ENCODE results near the gene SCN1B. TPM values are rescaled to one million over a fixed set of nuclear protein-coding genes. Genes with fewer than 3 reads are reported as not detected.

Gene SCN1B
- total RNA-seq, 2 donors from 2014 or later, result 1.4 to 1.5 TPM

GRCh38 chr19:34999498-35000337 lies 30.6 kb upstream of the SCN1B start, which contains the start of gene GRAMD1A:
Gene GRAMD1A (plus strand): TSS chr19:35000323. CDS start chr19:35000479, 156 bp downstream.
- peak within 1 kb of the TSS; percentile 93 for H3K27ac Mint-ChIP-seq
- Histone ChIP-seq H3K36me3 (ENCODE audit: control insufficient read depth, insufficient read depth, low read length) (peaks cover 5% of the 10 kb centered on the region), H3K4me1 (ENCODE audit: control insufficient read depth, insufficient read depth, low read length) (no peaks in the 10 kb centered on the region), H3K27me3 (ENCODE audit: control insufficient read depth, insufficient read depth, low read length, poor library complexity, severe bottlenecking) (no peaks in the 10 kb centered on the region), H3K4me3 (ENCODE audit: low read length) (peak within 1 kb of the TSS; percentile 93), H3K9me3 (ENCODE audit: control insufficient read depth, low read length) (no peaks in the 10 kb centered on the region), H3K27ac (ENCODE audit: low read depth, low read length) (peak within 1 kb of the TSS; percentile 89), H3K9ac (ENCODE audit: extremely low read depth, low read length, poor library complexity, severe bottlenecking) (peak within 1 kb of the TSS; percentile 67)
- H3K4me1 Mint-ChIP-seq, result peaks cover 43% of the 10 kb centered on the region
- WGBS, 2 experiments (ENCODE audit: insufficient coverage in 1 of 2, insufficient read length in 1 of 2), result 4 to 8% methylated on average over 7 to 33 of the region's 45 CpGs
- H3K36me3 Mint-ChIP-seq (ENCODE audit: low read depth), result peaks cover 15% of the 10 kb centered on the region
- TF ChIP-seq CTCF (conservative IDR thresholded peaks at IDR 0.05), result no peak
- H3K9me3 Mint-ChIP-seq, result peaks cover 2% of the 10 kb centered on the region
- peak within 1 kb of the TSS; percentile 85 for H3K4me3 Mint-ChIP-seq
- no peaks in the 10 kb centered on the region for H3K27me3 Mint-ChIP-seq (ENCODE audit: insufficient read depth)
- peak; percentile 93 for DNase-seq

GRCh38 chr19:35000338-35000646 lies 30.0 kb upstream of the SCN1B start:
- no peaks in the 10 kb centered on the region for H3K27me3 ChIP-seq (ENCODE audit: control insufficient read depth, insufficient read depth, low read length, poor library complexity, severe bottlenecking)
- no peaks in the 10 kb centered on the region for H3K9me3 ChIP-seq (ENCODE audit: control insufficient read depth, low read length)
- no peak for TF ChIP-seq CTCF (conservative IDR thresholded peaks at IDR 0.05)
- H3K27ac ChIP-seq (ENCODE audit: low read depth, low read length), result no peak overlapping the region
- no peak for DNase-seq
- Mint-ChIP-seq H3K9me3 (no peaks in the 10 kb centered on the region), H3K4me1 (peaks cover 43% of the 10 kb centered on the region), H3K27ac (no peak overlapping the region), H3K36me3 (ENCODE audit: low read depth) (peaks cover 15% of the 10 kb centered on the region), H3K4me3 (peak overlapping the region; percentile 85), H3K27me3 (ENCODE audit: insufficient read depth) (no peaks in the 10 kb centered on the region)
- H3K4me1 ChIP-seq (ENCODE audit: control insufficient read depth, insufficient read depth, low read length), result no peaks in the 10 kb centered on the region
- H3K36me3 ChIP-seq (ENCODE audit: control insufficient read depth, insufficient read depth, low read length), result peaks cover 5% of the 10 kb centered on the region
- WGBS, 2 experiments (ENCODE audit: insufficient coverage in 1 of 2, insufficient read length in 1 of 2), result 0% methylated on average over 34 of the region's 37 CpGs; no CpG with 5 or more reads in 1 of the 2 experiments
- H3K9ac ChIP-seq (ENCODE audit: extremely low read depth, low read length, poor library complexity, severe bottlenecking), result no peak overlapping the region
- H3K4me3 ChIP-seq (ENCODE audit: low read length), result peak overlapping the region; percentile 79

- Histone ChIP-seq H3K27me3 (ENCODE audit: control insufficient read depth, insufficient read depth, low read length, poor library complexity, severe bottlenecking) (no peaks in the 10 kb centered on the region), H3K4me1 (ENCODE audit: control insufficient read depth, insufficient read depth, low read length) (no peaks in the 10 kb centered on the region), H3K9ac (ENCODE audit: extremely low read depth, low read length, poor library complexity, severe bottlenecking) (peak overlapping the region; percentile 67), H3K27ac (ENCODE audit: low read depth, low read length) (peak overlapping the region; percentile 66), H3K4me3 (ENCODE audit: low read length) (peak overlapping the region; percentile 93), H3K9me3 (ENCODE audit: control insufficient read depth, low read length) (no peaks in the 10 kb centered on the region), H3K36me3 (ENCODE audit: control insufficient read depth, insufficient read depth, low read length) (peaks cover 5% of the 10 kb centered on the region)
- Mint-ChIP-seq H3K27me3 (ENCODE audit: insufficient read depth) (no peaks in the 10 kb centered on the region), H3K36me3 (ENCODE audit: low read depth) (peaks cover 19% of the 10 kb centered on the region), H3K9me3 (no peaks in the 10 kb centered on the region), H3K4me1 (peaks cover 43% of the 10 kb centered on the region), H3K4me3 (peak overlapping the region; percentile 85), H3K27ac (peak overlapping the region; percentile 93)
- TF ChIP-seq CTCF (conservative IDR thresholded peaks at IDR 0.05), result no peak
- DNase-seq, result peak; percentile 71
- WGBS, 2 experiments (ENCODE audit: insufficient coverage in 1 of 2, insufficient read length in 1 of 2), result 4 to 5% methylated on average over 22 to 46 of the region's 46 CpGs
Measured at GRCh38 chr19:35000647-35001501, 29.4 kb upstream of the SCN1B start.

Data from endodermal cell (in vitro differentiated cells).